Fibroblast of lung (primary cell): ENCODE data around the gene CCDC195.

Experiments
- CTCF ChIP-seq, 2 donors: IDR thresholded peaks in 1 of 2; conservative IDR thresholded peaks in 1 of 2; 1 replicate in 1 of 2; 2 replicates in 1 of 2; pipeline ENCODE4 v1.5.1; 2011 to 2012; ENCODE audit warnings: low read length in 2 of 2, control low read depth in 1 of 2, inconsistent platforms in 1 of 2, low read depth in 1 of 2, mild to moderate bottlenecking in 1 of 2
- EZH2 ChIP-seq: IDR thresholded peaks from 2 replicates; pipeline ENCODE4 v1.5.1; 2012; ENCODE audit warnings: low read length, control low read depth, mild to moderate bottlenecking; ENCODE audit errors: missing control alignments

GRCh38 chr2:224729435-224729834 is 13.3 kb upstream of the CCDC195 start:
- TF ChIP-seq CTCF (conservative IDR thresholded peaks at IDR 0.05 in 1 of 2, IDR thresholded peaks at IDR 0.05 in 1 of 2; ENCODE audit: low read depth in 1 of 2, low read length in 2 of 2) (no peak), EZH2 (no peak)
